Ovary (tissue), 3 donors: ENCODE results near the gene S100A6.

Experiments
- POLR2A ChIP-seq: fragments of 450-650 bp; IDR thresholded peaks from one replicate; pipeline ENCODE4 v1.6.1; 2017; ENCODE audit warnings: antibody characterized with exemption, mild to moderate bottlenecking, moderate library complexity
- TF ChIP-seq, protein P1 (sequence below), 3 donors: fragments of 450-650 bp in 2 of 3; fragments of 200-600 bp in 1 of 3; IDR thresholded peaks; one replicate each; pipeline versions ENCODE4 v1.5.1 to v1.8.0; 2016 to 2022; ENCODE audit warnings: antibody characterized with exemption in 3 of 3, mild to moderate bottlenecking in 1 of 3
- donor health status: DM: no; HTN: no; CAD: no.

DNA sequence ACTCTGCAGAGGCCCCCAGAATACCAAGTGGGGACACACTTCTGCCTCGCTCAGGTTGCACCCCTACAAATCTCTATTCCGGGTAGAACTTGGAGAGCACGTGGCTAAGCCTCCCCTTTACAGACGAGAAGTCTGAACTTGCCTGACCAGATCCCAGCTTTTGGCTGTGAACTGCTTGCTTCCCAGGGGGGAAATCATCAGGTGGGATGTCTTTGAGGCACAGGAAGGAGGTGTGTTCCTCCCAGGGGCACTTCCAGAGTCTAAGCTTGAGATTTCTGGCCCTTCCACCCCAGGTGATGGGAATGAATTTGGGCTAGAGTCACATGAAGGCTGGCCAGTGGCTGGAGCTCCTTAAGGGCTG lies 14.6 kb upstream of the S100A6 start:
- TF ChIP-seq, protein P1, sequence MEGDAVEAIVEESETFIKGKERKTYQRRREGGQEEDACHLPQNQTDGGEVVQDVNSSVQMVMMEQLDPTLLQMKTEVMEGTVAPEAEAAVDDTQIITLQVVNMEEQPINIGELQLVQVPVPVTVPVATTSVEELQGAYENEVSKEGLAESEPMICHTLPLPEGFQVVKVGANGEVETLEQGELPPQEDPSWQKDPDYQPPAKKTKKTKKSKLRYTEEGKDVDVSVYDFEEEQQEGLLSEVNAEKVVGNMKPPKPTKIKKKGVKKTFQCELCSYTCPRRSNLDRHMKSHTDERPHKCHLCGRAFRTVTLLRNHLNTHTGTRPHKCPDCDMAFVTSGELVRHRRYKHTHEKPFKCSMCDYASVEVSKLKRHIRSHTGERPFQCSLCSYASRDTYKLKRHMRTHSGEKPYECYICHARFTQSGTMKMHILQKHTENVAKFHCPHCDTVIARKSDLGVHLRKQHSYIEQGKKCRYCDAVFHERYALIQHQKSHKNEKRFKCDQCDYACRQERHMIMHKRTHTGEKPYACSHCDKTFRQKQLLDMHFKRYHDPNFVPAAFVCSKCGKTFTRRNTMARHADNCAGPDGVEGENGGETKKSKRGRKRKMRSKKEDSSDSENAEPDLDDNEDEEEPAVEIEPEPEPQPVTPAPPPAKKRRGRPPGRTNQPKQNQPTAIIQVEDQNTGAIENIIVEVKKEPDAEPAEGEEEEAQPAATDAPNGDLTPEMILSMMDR (IDR thresholded peaks at IDR 0.05) = no peak
- no peak for TF ChIP-seq POLR2A
